ENCODE measurements around the gene SLC10A3.

SLC10A3 gene

DNA sequence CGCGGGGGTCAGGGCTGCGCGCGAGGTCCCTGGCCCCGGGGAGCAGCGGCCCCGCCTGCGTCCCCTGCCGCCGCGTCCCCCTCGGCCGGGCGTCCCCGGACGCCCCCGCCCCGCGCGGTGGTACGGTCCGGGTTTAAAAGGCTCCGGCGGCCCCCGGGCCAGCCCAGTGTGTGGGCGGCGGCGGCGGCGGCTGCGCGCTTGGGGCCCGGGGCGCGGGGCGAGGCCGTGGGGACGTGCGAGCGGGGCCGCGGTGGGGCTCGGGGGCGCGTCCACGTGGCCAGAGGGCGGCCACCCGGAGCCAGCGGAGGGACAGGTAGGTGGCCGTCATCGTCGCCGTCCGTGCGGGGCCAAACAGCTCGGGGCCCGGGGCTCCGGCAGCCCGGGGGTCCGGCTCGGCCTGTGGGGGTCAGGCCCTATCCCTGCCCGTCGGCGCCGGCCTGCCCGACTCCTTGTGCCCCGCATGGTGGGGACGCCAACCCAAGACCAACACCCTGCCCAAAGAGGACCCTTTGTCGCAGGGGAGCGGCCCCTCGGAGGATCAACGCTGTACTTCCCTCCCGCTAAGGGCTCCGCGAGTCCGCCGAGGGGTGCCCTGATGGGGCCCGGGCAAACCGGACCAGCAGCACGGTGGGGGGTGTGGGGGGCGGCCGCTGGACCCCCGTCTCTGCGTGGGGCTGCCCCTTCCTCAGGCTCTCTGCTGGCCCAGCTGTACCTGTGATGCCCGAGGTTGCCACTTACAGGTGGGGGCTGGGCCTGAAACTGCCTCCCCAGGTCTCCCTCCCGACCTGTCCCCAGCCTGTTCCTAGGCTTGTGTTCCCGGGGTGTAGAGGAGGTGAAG is 32.1 kb downstream of the SLC10A3 start, which contains the start of gene PLXNA3:
PLXNA3 (plus strand) TSS at position 166 of the 838 bp plus-strand sequence. CDS start 1,903 bp downstream, outside the sequence.
- Histone ChIP-seq H3K27me3 (ENCODE audit: insufficient read depth, low read length) (peaks cover 5% of the 10 kb centered on the region), H3K9me3 (ENCODE audit: insufficient read depth, low read depth, low read length) (no peaks in the 10 kb centered on the region), H3K27ac (ENCODE audit: low read length) (no peak within 1 kb of the TSS), H3K4me3 (ENCODE audit: low read length) (peak within 1 kb of the TSS; percentile 66), H3K4me1 (ENCODE audit: insufficient read depth, low read length) (no peaks in the 10 kb centered on the region), H3K9ac (ENCODE audit: low read depth, low read length) (peak within 1 kb of the TSS; percentile 21; the same call in 1 of the 2 replicates), H3K36me3 (ENCODE audit: insufficient read depth, low read depth, low read length) (no peaks in the 10 kb centered on the region)

DNA sequence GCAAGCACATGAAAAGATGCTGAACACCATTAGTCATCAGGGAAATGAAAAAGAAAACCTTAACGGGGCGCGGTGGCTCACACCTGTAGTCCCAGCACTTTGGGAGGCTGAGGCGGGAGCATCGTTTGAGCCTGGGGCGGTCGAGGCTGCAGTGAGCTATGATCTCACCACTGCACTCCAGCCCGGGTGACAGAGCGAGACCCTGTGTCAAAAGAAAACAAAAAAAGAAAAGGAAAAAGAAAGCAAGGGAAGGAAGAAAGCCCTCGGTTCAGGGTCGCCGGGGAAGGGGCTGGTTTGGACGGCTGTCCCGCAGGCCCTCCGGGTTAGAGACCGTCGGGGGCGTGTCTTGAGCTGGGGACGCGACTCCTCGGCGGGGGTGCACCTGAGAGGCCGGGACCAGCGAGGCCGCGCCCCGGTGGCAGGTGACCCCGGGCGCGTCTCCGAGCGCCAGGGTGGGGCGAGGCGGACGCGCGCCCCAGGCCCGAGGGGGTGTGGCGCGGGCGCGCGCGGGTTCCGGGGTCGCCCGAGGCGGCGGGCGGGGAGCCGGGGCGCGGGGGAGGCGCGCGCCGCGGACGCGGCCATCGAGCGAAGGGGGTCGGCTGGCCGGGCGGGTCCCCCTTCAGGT is 32.8 kb downstream of the SLC10A3 start:
- no peaks in the 10 kb centered on the region for H3K36me3 ChIP-seq (ENCODE audit: insufficient read depth, low read depth, low read length)
- peak overlapping the region; percentile 45; the same call in 1 of the 2 replicates for H3K4me3 ChIP-seq (ENCODE audit: low read length)
- H3K27ac ChIP-seq (ENCODE audit: low read length): no peak overlapping the region
- peaks cover 5% of the 10 kb centered on the region for H3K27me3 ChIP-seq (ENCODE audit: insufficient read depth, low read length)
- H3K4me1 ChIP-seq (ENCODE audit: insufficient read depth, low read length): no peaks in the 10 kb centered on the region
- H3K9me3 ChIP-seq (ENCODE audit: insufficient read depth, low read depth, low read length): no peaks in the 10 kb centered on the region
- H3K9ac ChIP-seq (ENCODE audit: low read depth, low read length): no peak overlapping the region

DNA sequence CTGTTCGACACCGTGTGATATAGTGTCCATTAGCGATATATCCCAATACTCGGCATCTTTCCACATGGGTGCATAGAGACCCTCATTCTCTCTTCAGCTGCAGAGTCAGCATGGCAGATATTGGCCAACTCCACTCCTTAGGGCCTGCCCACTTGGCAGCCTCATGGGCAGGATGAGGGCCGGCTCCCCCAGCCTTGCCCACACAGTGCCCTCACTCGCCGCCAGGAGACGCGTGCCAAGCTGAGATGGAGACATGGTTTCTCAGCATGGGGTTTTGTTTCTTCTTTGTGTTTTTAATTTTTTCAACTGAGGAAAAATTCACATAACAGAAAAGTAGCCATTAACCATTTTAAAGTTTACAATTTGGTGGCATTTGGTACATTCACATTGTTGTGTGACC is 37.6 kb downstream of the SLC10A3 start:
- Histone ChIP-seq H3K4me3 (ENCODE audit: low read length) (no peak overlapping the region), H3K36me3 (ENCODE audit: insufficient read depth, low read depth, low read length) (0 out of 2 replicates have a peak, but pooled peaks cover 8% of the 10 kb centered on the region), H3K4me1 (ENCODE audit: insufficient read depth, low read length) (no peaks in the 10 kb centered on the region), H3K27me3 (ENCODE audit: insufficient read depth, low read length) (peaks cover 5% of the 10 kb centered on the region), H3K9me3 (ENCODE audit: insufficient read depth, low read depth, low read length) (no peaks in the 10 kb centered on the region), H3K27ac (ENCODE audit: low read length) (no peak overlapping the region), H3K9ac (ENCODE audit: low read depth, low read length) (no peak overlapping the region)

GRCh38 chrX:154450312-154450711 is 40.1 kb downstream of the SLC10A3 start:
- H3K27me3 ChIP-seq (ENCODE audit: insufficient read depth, low read length): no peaks in the 10 kb centered on the region
- 0 out of 2 replicates have a peak, but pooled peaks cover 8% of the 10 kb centered on the region for H3K36me3 ChIP-seq (ENCODE audit: insufficient read depth, low read depth, low read length)
- no peaks in the 10 kb centered on the region for H3K9me3 ChIP-seq (ENCODE audit: insufficient read depth, low read depth, low read length)
- H3K4me1 ChIP-seq (ENCODE audit: insufficient read depth, low read length): no peaks in the 10 kb centered on the region
- H3K27ac ChIP-seq (ENCODE audit: low read length): no peak overlapping the region
- H3K4me3 ChIP-seq (ENCODE audit: low read length): no peak overlapping the region
- no peak overlapping the region for H3K9ac ChIP-seq (ENCODE audit: low read depth, low read length)

- H3K36me3 ChIP-seq (ENCODE audit: insufficient read depth, low read depth, low read length): 0 out of 2 replicates have a peak, but pooled peaks cover 8% of the 10 kb centered on the region
- H3K9me3 ChIP-seq (ENCODE audit: insufficient read depth, low read depth, low read length): no peaks in the 10 kb centered on the region
- no peaks in the 10 kb centered on the region for H3K27me3 ChIP-seq (ENCODE audit: insufficient read depth, low read length)
These were observed 40.8 kb downstream of the SLC10A3 start for GRCh38 chrX:154449618-154450017.

GRCh38 chrX:154448484-154448883 is 41.9 kb downstream of the SLC10A3 start:
- Histone ChIP-seq H3K27me3 (ENCODE audit: insufficient read depth, low read length) (no peaks in the 10 kb centered on the region), H3K9ac (ENCODE audit: low read depth, low read length) (no peak overlapping the region), H3K27ac (ENCODE audit: low read length) (no peak overlapping the region), H3K36me3 (ENCODE audit: insufficient read depth, low read depth, low read length) (0 out of 2 replicates have a peak, but pooled peaks cover 8% of the 10 kb centered on the region), H3K4me1 (ENCODE audit: insufficient read depth, low read length) (no peaks in the 10 kb centered on the region), H3K9me3 (ENCODE audit: insufficient read depth, low read depth, low read length) (no peaks in the 10 kb centered on the region), H3K4me3 (ENCODE audit: low read length) (no peak overlapping the region)

More at GRCh38 chrX:154449618-154450017, 40.8 kb downstream of the SLC10A3 start:
- Histone ChIP-seq H3K27ac (ENCODE audit: low read length) (no peak overlapping the region), H3K4me1 (ENCODE audit: insufficient read depth, low read length) (no peaks in the 10 kb centered on the region), H3K4me3 (ENCODE audit: low read length) (no peak overlapping the region), H3K9ac (ENCODE audit: low read depth, low read length) (no peak overlapping the region)

GRCh38 chrX:154446430-154446829 is 44.0 kb downstream of the SLC10A3 start:
- no peaks in the 10 kb centered on the region for H3K4me1 ChIP-seq (ENCODE audit: insufficient read depth, low read length)
- H3K4me3 ChIP-seq (ENCODE audit: low read length): no peak overlapping the region
- no peak overlapping the region for H3K9ac ChIP-seq (ENCODE audit: low read depth, low read length)
- H3K27ac ChIP-seq (ENCODE audit: low read length): no peak overlapping the region
- H3K9me3 ChIP-seq (ENCODE audit: insufficient read depth, low read depth, low read length): no peaks in the 10 kb centered on the region
- peaks cover 17% of the 10 kb centered on the region; the same call in 1 of the 2 replicates for H3K36me3 ChIP-seq (ENCODE audit: insufficient read depth, low read depth, low read length)
- no peaks in the 10 kb centered on the region for H3K27me3 ChIP-seq (ENCODE audit: insufficient read depth, low read length)

- Histone ChIP-seq H3K9me3 (ENCODE audit: insufficient read depth, low read depth, low read length) (no peaks in the 10 kb centered on the region), H3K36me3 (ENCODE audit: insufficient read depth, low read depth, low read length) (peaks cover 21% of the 10 kb centered on the region; the same call in 1 of the 2 replicates), H3K4me3 (ENCODE audit: low read length) (no peak overlapping the region), H3K4me1 (ENCODE audit: insufficient read depth, low read length) (no peaks in the 10 kb centered on the region), H3K27ac (ENCODE audit: low read length) (no peak overlapping the region), H3K27me3 (ENCODE audit: insufficient read depth, low read length) (no peaks in the 10 kb centered on the region), H3K9ac (ENCODE audit: low read depth, low read length) (no peak overlapping the region)
These were observed 44.7 kb downstream of the SLC10A3 start for GRCh38 chrX:154445776-154446175.

DNA sequence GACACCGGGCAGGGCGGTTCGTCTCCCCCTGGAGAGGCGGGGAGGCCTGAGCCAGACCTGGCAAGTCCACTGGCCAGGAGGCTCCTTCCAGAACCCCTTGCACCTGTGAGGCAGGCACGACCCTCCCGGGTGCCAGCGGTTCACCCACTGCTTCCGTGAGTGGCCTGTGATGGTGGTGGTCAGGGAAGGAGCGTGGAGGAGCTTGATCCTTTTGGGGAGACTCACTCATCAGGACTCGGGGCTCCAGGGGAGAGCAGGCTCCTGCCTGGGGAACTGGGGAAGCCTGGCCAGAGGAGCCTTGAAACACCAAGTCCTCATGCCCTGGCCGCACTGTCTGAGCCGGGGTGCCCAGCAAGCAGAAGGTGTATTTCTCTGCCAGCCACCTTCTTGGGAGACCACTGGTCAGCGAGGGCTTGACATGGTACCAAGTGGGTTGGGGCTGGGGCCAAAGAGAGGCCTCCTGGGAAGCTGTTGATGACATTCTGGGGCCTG is 45.6 kb downstream of the SLC10A3 start:
- Histone ChIP-seq H3K9ac (ENCODE audit: low read depth, low read length) (peak overlapping the region; percentile 67; the same call in 1 of the 2 replicates), H3K4me3 (ENCODE audit: low read length) (peak overlapping the region; percentile 63), H3K36me3 (ENCODE audit: insufficient read depth, low read depth, low read length) (peaks cover 28% of the 10 kb centered on the region; the same call in 1 of the 2 replicates), H3K4me1 (ENCODE audit: insufficient read depth, low read length) (no peaks in the 10 kb centered on the region), H3K27ac (ENCODE audit: low read length) (no peak overlapping the region), H3K9me3 (ENCODE audit: insufficient read depth, low read depth, low read length) (no peaks in the 10 kb centered on the region), H3K27me3 (ENCODE audit: insufficient read depth, low read length) (no peaks in the 10 kb centered on the region)

DNA sequence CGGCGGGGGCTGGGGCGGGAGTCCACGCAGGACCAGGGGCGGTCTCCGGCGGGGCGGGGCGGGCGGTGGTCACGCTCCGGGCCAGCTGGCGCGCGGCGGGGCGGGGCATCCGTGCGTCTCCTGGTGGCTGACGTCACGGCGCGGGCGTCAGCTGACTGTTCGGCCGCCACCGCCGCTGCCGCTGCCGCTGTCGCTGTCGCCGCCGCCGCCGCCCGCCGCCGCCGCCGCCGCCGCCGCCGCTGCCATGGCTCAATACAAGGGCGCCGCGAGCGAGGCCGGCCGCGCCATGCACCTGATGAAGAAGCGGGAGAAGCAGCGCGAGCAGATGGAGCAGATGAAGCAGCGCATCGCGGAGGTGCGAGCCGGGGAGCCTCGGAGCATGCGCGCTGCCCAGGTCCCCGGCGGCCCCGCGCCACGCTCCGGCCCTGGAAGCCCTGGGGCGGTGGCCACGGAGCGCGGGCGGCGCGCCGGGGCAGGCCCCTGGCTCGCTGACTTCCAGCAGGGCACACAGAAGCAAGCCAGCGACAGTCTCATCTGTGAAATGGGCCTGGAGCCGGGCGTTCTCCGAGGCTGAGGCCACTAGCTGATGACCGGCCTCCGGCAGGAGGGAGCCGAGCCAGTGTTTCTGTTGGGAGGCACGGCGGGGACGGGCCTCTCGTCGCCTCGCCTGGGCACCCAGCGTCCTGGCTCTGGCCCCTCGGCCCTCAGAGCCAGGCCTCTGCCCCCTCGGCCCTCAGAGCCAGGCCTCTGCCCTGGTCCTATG is 46.3 kb downstream of the SLC10A3 start, which contains the start of gene FAM50A:
FAM50A (plus strand) TSS at position 150 of the 763 bp plus-strand sequence; CDS start at position 245, 95 bp downstream.
- peak within 1 kb of the TSS; percentile 63 for H3K4me3 ChIP-seq (ENCODE audit: low read length)
- no peaks in the 10 kb centered on the region for H3K27me3 ChIP-seq (ENCODE audit: insufficient read depth, low read length)
- no peaks in the 10 kb centered on the region for H3K9me3 ChIP-seq (ENCODE audit: insufficient read depth, low read depth, low read length)
- no peaks in the 10 kb centered on the region for H3K4me1 ChIP-seq (ENCODE audit: insufficient read depth, low read length)
- H3K27ac ChIP-seq (ENCODE audit: low read length): no peak within 1 kb of the TSS
- peak within 1 kb of the TSS; percentile 67; the same call in 1 of the 2 replicates for H3K9ac ChIP-seq (ENCODE audit: low read depth, low read length)
- peaks cover 24% of the 10 kb centered on the region; the same call in 1 of the 2 replicates for H3K36me3 ChIP-seq (ENCODE audit: insufficient read depth, low read depth, low read length)

DNA sequence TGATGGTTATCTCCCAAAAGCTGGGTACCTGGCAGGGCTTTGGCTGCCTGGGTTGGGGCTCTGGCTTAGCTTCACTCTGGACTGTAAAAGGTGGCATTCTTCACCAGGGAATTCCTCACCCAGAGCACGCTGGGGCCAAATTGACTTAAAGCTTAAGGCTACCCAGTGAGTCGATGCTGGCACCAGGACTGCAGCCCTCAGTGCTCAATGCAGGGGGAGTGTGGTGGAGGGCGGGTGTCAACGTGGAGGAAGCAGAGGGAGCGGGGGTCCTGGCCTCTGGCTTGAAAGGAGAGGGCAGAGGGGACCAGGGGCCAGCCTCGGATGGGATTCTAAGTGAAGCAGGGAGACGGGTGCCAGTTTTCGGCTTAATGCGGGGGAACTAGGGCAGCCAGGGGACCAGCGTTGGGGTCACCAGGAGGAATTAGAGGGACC is 46.9 kb downstream of the SLC10A3 start:
- H3K9ac ChIP-seq (ENCODE audit: low read depth, low read length): no peak overlapping the region; the same call in 1 of the 2 replicates

More for the DNA sequence above, 46.9 kb downstream of the SLC10A3 start:
- no peaks in the 10 kb centered on the region for H3K4me1 ChIP-seq (ENCODE audit: insufficient read depth, low read length)
- no peak overlapping the region for H3K27ac ChIP-seq (ENCODE audit: low read length)
- peak overlapping the region; percentile 54; the same call in 1 of the 2 replicates for H3K4me3 ChIP-seq (ENCODE audit: low read length)
- no peaks in the 10 kb centered on the region for H3K27me3 ChIP-seq (ENCODE audit: insufficient read depth, low read length)
- H3K9me3 ChIP-seq (ENCODE audit: insufficient read depth, low read depth, low read length): no peaks in the 10 kb centered on the region
- H3K36me3 ChIP-seq (ENCODE audit: insufficient read depth, low read depth, low read length): peaks cover 26% of the 10 kb centered on the region
